Stimulated activated effector memory CD8-positive, alpha-beta T cell treated with anti-CD3 and anti-CD28 coated beads, Interleukin-12 subunit alpha, Interleukin-12 subunit beta, amount 100 ng/mL, for 72 hours (primary cell): ENCODE results near the gene TRPM2.
"Not testable (repeated sequence)": the region's sequence is repeated elsewhere in the genome, so short reads cannot be mapped to it uniquely, and the experiment has no call there.

ENCODE experiments used
- ATAC-seq: fragments of 150-1000 bp; cut with Tn5 transposase; 2 replicates; pipeline ENCODE4 v1.10.0; 2021
- DNase-seq, 2 donors: peaks; one replicate each; pipeline ENCODE4 v3.0.0; 2021 to 2022; ENCODE audit warnings: low spot score in 2 of 2
- H3K27ac Mint-ChIP-seq: one replicate; pipeline ENCODE4 v1.8.0; 2022; ENCODE audit warnings: mild to moderate bottlenecking, mixed read lengths
- H3K36me3 Mint-ChIP-seq: one replicate; pipeline ENCODE4 v1.8.0; 2022; ENCODE audit warnings: mild to moderate bottlenecking, mixed read lengths
- H3K4me1 Mint-ChIP-seq: one replicate; pipeline ENCODE4 v1.8.0; 2022; ENCODE audit warnings: mixed read lengths
- H3K4me3 Mint-ChIP-seq: one replicate; pipeline ENCODE4 v1.8.0; 2022; ENCODE audit warnings: mild to moderate bottlenecking, mixed read lengths
- H3K9me3 Mint-ChIP-seq: one replicate; pipeline ENCODE4 v1.8.0; 2022; ENCODE audit warnings: mixed read lengths

Gene TRPM2

GRCh38 chr21:44408226-44408625 is 54.8 kb downstream of the TRPM2 start:
- Mint-ChIP-seq H3K9me3 (no peaks in the 10 kb centered on the region), H3K4me3 (no peak overlapping the region), H3K4me1 (peaks cover 5% of the 10 kb centered on the region), H3K27ac (peak overlapping the region; percentile 43), H3K36me3 (no peaks in the 10 kb centered on the region)
- DNase-seq (no peak), ATAC-seq (no peak)

- H3K27ac Mint-ChIP-seq: no peak overlapping the region
- H3K9me3 Mint-ChIP-seq: no peaks in the 10 kb centered on the region
These were observed 60.3 kb downstream of the TRPM2 start for GRCh38 chr21:44413566-44414290.

GRCh38 chr21:44414291-44415072 is 61.1 kb downstream of the TRPM2 start:
- Mint-ChIP-seq H3K27ac (no peak overlapping the region), H3K9me3 (no peaks in the 10 kb centered on the region), H3K36me3 (no peaks in the 10 kb centered on the region), H3K4me1 (no peaks in the 10 kb centered on the region), H3K4me3 (no peak overlapping the region)
- no peak for DNase-seq
- no peak for ATAC-seq

More at GRCh38 chr21:44413566-44414290, 60.3 kb downstream of the TRPM2 start:
- Mint-ChIP-seq H3K4me3 (no peak overlapping the region), H3K36me3 (no peaks in the 10 kb centered on the region), H3K4me1 (no peaks in the 10 kb centered on the region)
- ATAC-seq (no peak), DNase-seq (no peak)

DNA sequence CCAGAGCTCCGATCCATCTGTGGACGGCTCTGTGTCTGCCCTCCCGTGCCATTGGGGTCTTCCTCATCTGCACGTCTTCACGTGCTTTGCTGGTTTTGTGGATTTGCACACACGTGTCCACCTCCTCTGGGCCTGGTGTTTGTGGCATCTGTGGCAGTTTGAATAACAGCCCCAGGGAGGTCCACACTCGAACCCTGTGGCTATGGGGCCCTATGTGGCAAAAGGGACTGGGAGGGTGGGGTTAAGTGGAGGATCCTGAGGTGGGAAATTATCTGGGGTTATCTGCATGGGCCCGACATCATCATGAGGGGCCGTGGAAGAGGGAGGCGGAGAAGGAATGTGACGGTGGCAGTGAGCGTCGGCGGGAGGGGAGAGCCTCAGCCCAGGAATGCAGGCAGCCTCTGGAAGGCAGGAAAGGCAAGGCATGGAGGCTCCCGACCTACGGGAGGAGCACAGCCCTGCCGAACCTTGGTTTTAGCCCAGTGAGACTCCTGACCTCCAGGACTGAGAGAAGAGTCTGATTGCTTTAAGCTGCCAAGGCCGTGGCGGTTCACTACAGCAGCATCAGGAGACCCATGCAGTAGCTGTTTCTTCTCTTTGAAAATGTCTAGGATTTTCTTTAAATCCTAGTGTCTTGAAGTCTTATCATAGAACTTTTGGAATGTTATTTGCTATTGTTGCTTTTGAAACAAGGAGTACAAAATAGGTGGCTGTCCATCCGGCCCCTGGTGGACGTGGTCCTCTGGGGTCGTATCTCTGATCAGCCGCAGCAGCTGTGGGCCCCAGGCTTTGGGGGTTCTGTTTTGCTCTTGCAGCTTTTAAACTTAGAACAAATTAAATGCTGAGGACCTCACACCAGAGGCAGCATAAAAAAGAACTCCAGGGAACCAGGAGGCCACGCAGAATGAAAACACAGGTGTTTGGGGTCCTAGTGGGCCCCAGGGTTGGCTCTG is 61.9 kb downstream of the TRPM2 start:
- H3K4me3 Mint-ChIP-seq: no peak overlapping the region
- no peak overlapping the region for H3K27ac Mint-ChIP-seq
- DNase-seq: no peak
- H3K9me3 Mint-ChIP-seq: no peaks in the 10 kb centered on the region
- ATAC-seq: no peak
- H3K36me3 Mint-ChIP-seq: no peaks in the 10 kb centered on the region
- no peaks in the 10 kb centered on the region for H3K4me1 Mint-ChIP-seq

DNA sequence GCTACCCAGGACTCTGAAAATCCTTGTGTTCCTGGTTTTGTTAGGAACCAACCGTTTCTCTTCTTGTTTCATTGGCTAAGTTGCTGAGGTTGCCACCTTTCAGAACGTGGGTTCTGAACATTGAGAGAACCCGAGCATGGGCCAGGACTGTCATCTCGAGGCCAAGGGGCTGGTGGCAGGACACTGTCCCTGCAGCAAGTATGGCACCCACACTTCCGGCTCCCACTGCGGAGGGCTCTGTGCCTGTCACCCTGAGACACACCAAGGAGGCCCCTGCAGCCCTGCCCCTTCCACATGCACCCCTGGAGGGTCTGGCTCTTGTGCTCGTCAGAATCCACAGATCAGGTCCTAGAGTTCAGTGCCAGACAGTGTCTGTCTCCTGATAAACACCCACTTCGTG is 62.8 kb downstream of the TRPM2 start:
- Mint-ChIP-seq H3K4me3 (no peak overlapping the region), H3K36me3 (no peaks in the 10 kb centered on the region), H3K9me3 (no peaks in the 10 kb centered on the region), H3K27ac (no peak overlapping the region), H3K4me1 (no peaks in the 10 kb centered on the region)
- DNase-seq (no peak), ATAC-seq (no peak)

DNA sequence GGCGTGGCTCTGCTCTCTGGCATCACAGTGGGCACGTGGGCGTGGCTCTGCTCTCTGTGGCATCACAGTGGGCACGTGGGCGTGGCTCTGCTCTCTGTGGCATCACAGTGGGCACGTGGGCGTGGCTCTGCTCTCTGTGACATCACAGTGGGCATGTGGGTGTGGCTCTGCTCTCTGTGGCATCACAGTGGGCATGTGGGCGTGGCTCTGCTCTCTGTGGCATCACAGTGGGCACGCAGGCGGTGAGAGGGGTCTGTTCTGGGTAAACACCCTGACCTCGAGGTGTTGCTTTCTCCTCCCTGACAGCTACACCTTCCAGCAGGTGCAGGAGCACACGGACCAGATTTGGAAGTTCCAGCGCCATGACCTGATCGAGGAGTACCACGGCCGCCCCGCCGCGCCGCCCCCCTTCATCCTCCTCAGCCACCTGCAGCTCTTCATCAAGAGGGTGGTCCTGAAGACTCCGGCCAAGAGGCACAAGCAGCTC is 64.2 kb downstream of the TRPM2 start:
- H3K9me3 Mint-ChIP-seq, DNase-seq, H3K4me1 Mint-ChIP-seq, ATAC-seq, H3K36me3 Mint-ChIP-seq, H3K27ac Mint-ChIP-seq, H3K4me3 Mint-ChIP-seq: not testable (repeated sequence)

DNA sequence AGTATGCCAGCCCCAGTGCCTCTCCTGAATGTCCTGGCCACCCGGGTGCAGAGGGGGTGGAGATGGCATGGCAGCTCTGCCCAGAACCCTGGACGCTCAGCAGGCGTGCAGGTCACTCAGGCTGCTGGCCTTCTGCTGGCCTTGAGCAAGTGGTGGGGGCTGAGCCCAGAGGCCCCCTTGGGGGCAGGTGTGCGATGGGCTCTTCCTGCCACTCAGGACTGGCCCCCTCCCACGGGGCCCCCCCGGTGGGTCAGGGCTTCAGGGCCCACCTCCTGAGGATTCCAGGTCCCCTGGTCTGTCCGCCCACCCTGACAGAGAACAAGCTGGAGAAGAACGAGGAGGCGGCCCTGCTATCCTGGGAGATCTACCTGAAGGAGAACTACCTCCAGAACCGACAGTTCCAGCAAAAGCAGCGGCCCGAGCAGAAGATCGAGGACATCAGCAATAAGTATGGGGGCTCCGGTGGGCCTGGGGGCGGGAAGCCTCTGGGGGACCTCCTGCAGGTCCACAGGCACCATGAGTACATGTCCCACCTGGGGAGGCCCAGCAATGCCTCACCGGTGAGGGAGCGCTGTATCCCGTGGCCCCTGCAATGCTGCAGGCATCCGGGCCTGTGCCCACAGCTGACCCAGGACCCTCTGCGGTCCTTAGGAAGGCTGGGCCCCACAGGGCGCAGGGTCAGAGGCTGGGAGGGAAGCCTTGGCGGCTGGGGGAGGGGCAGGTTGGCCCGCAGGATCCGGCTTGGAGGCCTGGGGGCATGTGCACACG is 64.9 kb downstream of the TRPM2 start:
- no peaks in the 10 kb centered on the region for H3K36me3 Mint-ChIP-seq
- ATAC-seq (no peak), DNase-seq (no peak)
- no peak overlapping the region for H3K27ac Mint-ChIP-seq
- H3K9me3 Mint-ChIP-seq: no peaks in the 10 kb centered on the region
- no peaks in the 10 kb centered on the region for H3K4me1 Mint-ChIP-seq
- H3K4me3 Mint-ChIP-seq: no peak overlapping the region

GRCh38 chr21:44418876-44419230 is 65.4 kb downstream of the TRPM2 start:
- H3K4me3 Mint-ChIP-seq: no peak overlapping the region
- ATAC-seq: no peak
- no peak overlapping the region for H3K27ac Mint-ChIP-seq
- H3K9me3 Mint-ChIP-seq: no peaks in the 10 kb centered on the region
- DNase-seq: no peak
- H3K4me1 Mint-ChIP-seq: no peaks in the 10 kb centered on the region
- H3K36me3 Mint-ChIP-seq: no peaks in the 10 kb centered on the region

- Mint-ChIP-seq H3K4me1 (no peaks in the 10 kb centered on the region), H3K27ac (no peak overlapping the region), H3K36me3 (no peaks in the 10 kb centered on the region), H3K4me3 (no peak overlapping the region), H3K9me3 (no peaks in the 10 kb centered on the region)
- no peak for DNase-seq
- no peak for ATAC-seq
These were observed 66.3 kb downstream of the TRPM2 start for GRCh38 chr21:44419679-44420078.

DNA sequence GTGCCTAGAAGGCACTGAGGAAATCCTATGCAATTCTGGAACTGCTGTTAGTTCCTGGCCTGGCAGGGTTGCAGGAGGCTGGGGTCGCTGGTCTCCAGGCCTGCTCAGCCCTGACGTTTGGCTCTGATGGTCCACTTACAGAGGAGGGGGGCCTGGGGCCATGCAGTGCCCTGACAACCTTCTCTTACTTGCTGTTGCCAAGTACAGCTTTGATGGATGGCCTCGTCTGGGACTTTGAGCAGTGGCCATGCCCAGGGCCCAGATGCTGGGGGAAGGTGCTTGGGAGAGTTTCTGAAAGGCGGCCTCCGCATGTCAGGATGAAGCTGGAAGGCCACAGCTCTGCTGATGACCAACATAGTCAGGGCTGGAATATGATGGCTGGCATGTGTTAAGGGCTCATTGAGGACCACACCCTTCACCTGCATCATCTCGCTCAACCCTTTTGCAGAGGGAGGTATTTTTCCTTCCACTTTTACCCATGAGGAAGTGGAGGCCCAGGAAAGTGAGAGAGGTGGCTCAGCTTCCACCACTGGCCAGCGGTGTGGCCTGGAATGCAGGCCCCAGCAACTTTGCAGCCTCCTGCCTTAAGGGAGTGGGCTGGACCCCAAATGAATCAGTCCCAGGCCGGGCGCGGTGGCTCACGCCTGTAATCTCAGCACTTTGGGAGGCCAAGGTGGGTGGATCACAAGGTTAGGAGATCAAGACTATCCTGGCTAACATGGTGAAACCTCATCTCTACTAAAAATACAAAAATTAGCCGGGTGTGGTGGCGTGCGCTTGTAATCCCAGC is 67.2 kb downstream of the TRPM2 start:
- no peaks in the 10 kb centered on the region for H3K9me3 Mint-ChIP-seq
- H3K4me3 Mint-ChIP-seq: no peak overlapping the region
- no peaks in the 10 kb centered on the region for H3K36me3 Mint-ChIP-seq
- H3K4me1 Mint-ChIP-seq: no peaks in the 10 kb centered on the region
- DNase-seq (no peak), ATAC-seq (no peak)
- H3K27ac Mint-ChIP-seq: no peak overlapping the region

GRCh38 chr21:44421901-44422840 is 68.8 kb downstream of the TRPM2 start:
- ATAC-seq: no peak
- Mint-ChIP-seq H3K9me3 (no peaks in the 10 kb centered on the region), H3K27ac (no peak overlapping the region), H3K4me3 (no peak overlapping the region), H3K4me1 (no peaks in the 10 kb centered on the region), H3K36me3 (no peaks in the 10 kb centered on the region)
- DNase-seq: no peak

GRCh38 chr21:44423312-44423821 is 69.9 kb downstream of the TRPM2 start:
- no peak overlapping the region for H3K27ac Mint-ChIP-seq
- H3K9me3 Mint-ChIP-seq: no peaks in the 10 kb centered on the region
- H3K4me1 Mint-ChIP-seq: peaks cover 7% of the 10 kb centered on the region
- no peak overlapping the region for H3K4me3 Mint-ChIP-seq
- DNase-seq (no peak), ATAC-seq (no peak)
- no peaks in the 10 kb centered on the region for H3K36me3 Mint-ChIP-seq

GRCh38 chr21:44423941-44424607 is 70.7 kb downstream of the TRPM2 start:
- Mint-ChIP-seq H3K4me1 (peaks cover 7% of the 10 kb centered on the region), H3K4me3 (no peak overlapping the region), H3K27ac (no peak overlapping the region), H3K9me3 (no peaks in the 10 kb centered on the region), H3K36me3 (no peaks in the 10 kb centered on the region)
- DNase-seq: no peak
- peak; percentile 11 for ATAC-seq
